ENCODE measurements around the gene PDHX.

PDHX gene

DNA sequence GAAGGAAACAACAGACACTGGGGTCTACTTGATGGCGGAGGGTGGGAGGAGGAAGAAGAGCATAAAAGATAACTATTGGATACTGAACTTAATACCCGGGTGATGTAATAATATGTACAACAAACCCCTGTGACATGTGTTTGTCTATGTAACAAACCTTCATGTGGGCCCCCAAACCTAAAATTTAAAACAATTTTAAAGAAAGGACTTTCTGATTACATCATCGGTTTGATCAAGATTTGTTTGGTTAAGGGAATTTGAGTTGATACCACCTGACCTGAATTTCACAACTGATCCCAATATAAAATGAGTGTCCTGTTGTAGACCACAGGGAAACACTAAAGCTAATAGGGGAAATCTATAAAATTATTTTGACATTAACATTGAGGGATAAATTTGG, 34.5 kb upstream of the PDHX start:
- H3K4me3 ChIP-seq (ENCODE audit: low read depth, low read length), result no peak overlapping the region
- POLR2A ChIA-PET, result no interaction called here
- TF ChIP-seq, protein P1, sequence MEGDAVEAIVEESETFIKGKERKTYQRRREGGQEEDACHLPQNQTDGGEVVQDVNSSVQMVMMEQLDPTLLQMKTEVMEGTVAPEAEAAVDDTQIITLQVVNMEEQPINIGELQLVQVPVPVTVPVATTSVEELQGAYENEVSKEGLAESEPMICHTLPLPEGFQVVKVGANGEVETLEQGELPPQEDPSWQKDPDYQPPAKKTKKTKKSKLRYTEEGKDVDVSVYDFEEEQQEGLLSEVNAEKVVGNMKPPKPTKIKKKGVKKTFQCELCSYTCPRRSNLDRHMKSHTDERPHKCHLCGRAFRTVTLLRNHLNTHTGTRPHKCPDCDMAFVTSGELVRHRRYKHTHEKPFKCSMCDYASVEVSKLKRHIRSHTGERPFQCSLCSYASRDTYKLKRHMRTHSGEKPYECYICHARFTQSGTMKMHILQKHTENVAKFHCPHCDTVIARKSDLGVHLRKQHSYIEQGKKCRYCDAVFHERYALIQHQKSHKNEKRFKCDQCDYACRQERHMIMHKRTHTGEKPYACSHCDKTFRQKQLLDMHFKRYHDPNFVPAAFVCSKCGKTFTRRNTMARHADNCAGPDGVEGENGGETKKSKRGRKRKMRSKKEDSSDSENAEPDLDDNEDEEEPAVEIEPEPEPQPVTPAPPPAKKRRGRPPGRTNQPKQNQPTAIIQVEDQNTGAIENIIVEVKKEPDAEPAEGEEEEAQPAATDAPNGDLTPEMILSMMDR (IDR thresholded peaks at IDR 0.05; ENCODE audit: insufficient read depth, low read length, missing control alignments), result no peak
- no peak for DNase-seq (ENCODE audit: low read depth, low spot score)
- CTCF ChIA-PET, result interaction anchor here (1.1 to 2.5 kb wide), 2 partner anchors 8 to 296 kb away, joined by 4 to 12 read pairs; no protein-coding TSS in a partner anchor

DNA sequence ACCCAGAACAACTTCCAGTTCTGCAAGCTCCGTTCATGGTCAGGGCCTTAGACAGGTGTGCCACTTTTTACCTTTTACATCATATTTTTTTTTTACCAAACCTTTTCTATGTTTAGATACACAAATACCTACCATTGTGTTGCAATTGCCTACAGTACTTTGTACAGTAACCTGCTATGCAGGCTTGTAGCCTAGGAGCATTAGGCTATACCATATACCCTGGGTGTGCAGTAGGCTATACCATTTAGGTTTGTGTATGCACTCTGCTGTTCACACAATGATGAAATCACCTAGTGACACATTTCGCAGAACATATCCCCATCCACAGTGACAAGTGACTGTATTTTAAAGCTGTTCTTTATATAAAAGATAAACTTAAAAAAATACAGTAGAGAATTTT, 29.8 kb upstream of the PDHX start:
- no peak for DNase-seq (ENCODE audit: low read depth, low spot score)
- no peak overlapping the region for H3K4me3 ChIP-seq (ENCODE audit: low read depth, low read length)
- TF ChIP-seq, protein P1 (IDR thresholded peaks at IDR 0.05; ENCODE audit: insufficient read depth, low read length, missing control alignments), result no peak
- ChIA-PET POLR2A (no interaction called here), CTCF (interaction anchor here (0.5 to 10.3 kb wide), 4 partner anchors 8 to 374 kb away, joined by 3 to 360 read pairs (median 8); no protein-coding TSS in a partner anchor)

GRCh38 chr11:34887260-34887659, 29.2 kb upstream of the PDHX start:
- no peak for DNase-seq (ENCODE audit: low read depth, low spot score)
- ChIA-PET POLR2A (no interaction called here), CTCF (interaction anchor here (1.4 to 10.3 kb wide), 4 partner anchors 10 to 375 kb away, joined by 4 to 360 read pairs (median 47); partner anchors contain the start of gene ELF5)
- H3K4me3 ChIP-seq (ENCODE audit: low read depth, low read length), result no peak overlapping the region
- TF ChIP-seq, protein P1 (IDR thresholded peaks at IDR 0.05; ENCODE audit: insufficient read depth, low read length, missing control alignments), result no peak

- CTCF ChIA-PET, result interaction anchor here (0.8 to 10.3 kb wide), 15 partner anchors 8 to 503 kb away, joined by 3 to 360 read pairs (median 5); partner anchors contain the start of genes APIP, ELF5 and PDHX
- POLR2A ChIA-PET, result no interaction called here
- TF ChIP-seq, protein P1 (IDR thresholded peaks at IDR 0.05; ENCODE audit: insufficient read depth, low read length, missing control alignments), result peak; percentile 0
- DNase-seq (ENCODE audit: low read depth, low spot score), result no peak
- no peak overlapping the region for H3K4me3 ChIP-seq (ENCODE audit: low read depth, low read length)
Observed at GRCh38 chr11:34890089-34890488, 26.3 kb upstream of the PDHX start.

DNA sequence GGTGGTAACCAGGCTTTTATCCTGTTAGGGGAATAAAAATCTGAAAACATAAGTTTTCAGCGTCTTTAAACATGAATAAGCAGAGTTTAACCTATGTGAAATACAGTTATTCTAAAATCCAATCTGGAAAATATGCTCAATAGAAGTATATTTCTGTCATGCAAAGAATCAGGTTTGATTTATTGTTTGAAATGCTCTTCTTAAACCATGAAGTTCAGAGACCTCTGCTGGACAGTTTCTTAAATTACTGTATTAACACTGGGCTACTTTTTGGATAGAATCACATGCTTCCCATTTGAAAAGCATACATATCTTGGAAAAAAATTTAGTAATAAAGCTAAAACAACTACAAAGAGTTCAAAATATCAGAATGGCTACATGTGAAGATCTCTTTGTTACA, 25.6 kb upstream of the PDHX start:
- H3K4me3 ChIP-seq (ENCODE audit: low read depth, low read length), result no peak overlapping the region
- TF ChIP-seq, protein P1 (IDR thresholded peaks at IDR 0.05; ENCODE audit: insufficient read depth, low read length, missing control alignments), result peak; percentile 13
- CTCF ChIA-PET, result interaction anchor here (0.7 to 10.3 kb wide), 27 partner anchors 10 to 500 kb away, joined by 3 to 360 read pairs (median 5); partner anchors contain the start of gene ELF5
- POLR2A ChIA-PET, result no interaction called here
- no peak for DNase-seq (ENCODE audit: low read depth, low spot score)

DNA sequence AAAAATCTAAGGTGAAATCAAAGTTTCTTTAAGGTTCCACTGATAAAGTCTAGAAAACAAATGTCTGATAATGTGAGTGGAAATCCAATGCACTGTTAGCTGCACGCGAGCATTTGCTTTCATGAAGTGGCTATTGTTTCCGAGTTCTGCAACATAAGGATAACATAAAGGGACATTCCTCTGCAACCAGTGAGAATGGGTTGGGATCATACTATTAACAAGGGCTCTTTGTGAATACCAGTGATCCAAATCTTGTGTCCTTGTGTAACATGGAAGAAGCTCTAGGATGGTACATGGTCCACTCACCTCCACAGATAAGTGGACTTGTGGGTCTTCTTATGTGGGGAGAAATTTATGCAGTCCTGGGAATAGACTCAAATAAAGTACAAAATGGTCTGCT, 24.8 kb upstream of the PDHX start:
- ChIA-PET CTCF (interaction anchor here (0.7 to 10.3 kb wide), 29 partner anchors 11 to 520 kb away, joined by 3 to 360 read pairs (median 5); partner anchors contain the start of gene ELF5), POLR2A (no interaction called here)

More for the DNA sequence above, 24.8 kb upstream of the PDHX start:
- H3K4me3 ChIP-seq (ENCODE audit: low read depth, low read length), result no peak overlapping the region
- DNase-seq (ENCODE audit: low read depth, low spot score), result no peak
- TF ChIP-seq, protein P1 (IDR thresholded peaks at IDR 0.05; ENCODE audit: insufficient read depth, low read length, missing control alignments), result no peak
